Hepatocyte (in vitro differentiated cells): ENCODE results near the gene TASOR2. TPM values are rescaled to one million over a fixed set of nuclear protein-coding genes. Genes with fewer than 3 reads are reported as not detected.

ENCODE experiments used
- DNase-seq: peaks from one replicate; pipeline ENCODE4 v3.0.0-alpha.2; 2016; ENCODE audit warnings: low spot score
- H2AFZ ChIP-seq: fragments of 200-600 bp; sonication (generic); 2 replicates; pipeline ENCODE4 v1.6.0; 2016; ENCODE audit warnings: antibody characterized with exemption, mild to moderate bottlenecking
- H3K27ac ChIP-seq: fragments of 200-600 bp; sonication (generic); 2 replicates; pipeline ENCODE4 v1.5.1; 2016; ENCODE audit warnings: mild to moderate bottlenecking
- H3K27me3 ChIP-seq: fragments of 200-600 bp; sonication (generic); 2 replicates; pipeline ENCODE4 v1.6.1; 2016
- H3K36me3 ChIP-seq: fragments of 200-600 bp; sonication (generic); replicated peaks from 2 replicates; pipeline ENCODE4 v1.5.1; 2016; ENCODE audit warnings: low read depth; ENCODE audit not compliant: insufficient read depth
- H3K4me1 ChIP-seq: fragments of 200-600 bp; sonication (generic); 2 replicates; pipeline ENCODE4 v1.5.1; 2016; ENCODE audit warnings: mild to moderate bottlenecking, moderate library complexity; ENCODE audit not compliant: insufficient read depth
- H3K4me2 ChIP-seq: fragments of 200-600 bp; sonication (generic); 2 replicates; pipeline ENCODE4 v1.6.0; 2016
- H3K4me3 ChIP-seq: fragments of 200-600 bp; sonication (generic); 2 replicates; pipeline ENCODE4 v1.5.1; 2016; ENCODE audit warnings: mild to moderate bottlenecking
- H3K79me2 ChIP-seq: fragments of 200-600 bp; sonication (generic); 2 replicates; pipeline ENCODE4 v1.6.0; 2017; ENCODE audit warnings: mild to moderate bottlenecking
- H3K9me2 ChIP-seq: fragments of 200-600 bp; sonication (generic); replicated peaks from 2 replicates; pipeline ENCODE4 v1.6.0; 2017; ENCODE audit warnings: mild to moderate bottlenecking; ENCODE audit not compliant: insufficient read depth
- H3K9me3 ChIP-seq: fragments of 200-600 bp; sonication (generic); 2 replicates; pipeline ENCODE4 v1.5.1; 2016; ENCODE audit warnings: low read depth, mild to moderate bottlenecking
- H4K20me1 ChIP-seq: fragments of 200-600 bp; sonication (generic); 2 replicates; pipeline ENCODE4 v1.6.0; 2016; ENCODE audit warnings: mild to moderate bottlenecking; ENCODE audit not compliant: insufficient read depth, poor library complexity, severe bottlenecking
- EZH2 ChIP-seq: fragments of 200-600 bp; sonication (generic); IDR thresholded peaks from 2 replicates; pipeline ENCODE4 v1.6.1; 2016; ENCODE audit warnings: antibody characterized with exemption, mild to moderate bottlenecking, borderline replicate concordance
- EZH2phosphoT487 ChIP-seq: fragments of 200-600 bp; sonication (generic); IDR thresholded peaks from one replicate; pipeline ENCODE4 v1.6.1; 2018; ENCODE audit warnings: antibody characterized with exemption, mild to moderate bottlenecking, low read depth, moderate library complexity; ENCODE audit not compliant: unreplicated experiment, severe bottlenecking
- WGBS: methylation state at CpG from one replicate; pipeline ENCODE4 v1.1.6; 2016; ENCODE audit warnings: low lambda C conversion rate; ENCODE audit errors: missing lambda C conversion rate; 5-methylcytosine and 5-hydroxymethylcytosine counted together
- polyA plus RNA-seq: library from polyadenylated mRNA; unstranded; fragments of >200 nt; fragmentation: Nextera tagmentation; extraction: Ambion mirVana; gene quantifications from 2 replicates; pipeline ENCODE4 v1.2.1, GENCODE V29; 2016
- total RNA-seq: library from RNA; depleted of rRNA; stranded (reverse); fragments of >200 nt; gene quantifications from 2 replicates; pipeline ENCODE4 v1.2.3, GENCODE V29; 2014
- TF ChIP-seq, protein P1 (sequence below): fragments of 200-600 bp; sonication (generic); IDR thresholded peaks from 2 replicates; pipeline ENCODE4 v1.5.1; 2016; ENCODE audit warnings: antibody characterized with exemption, mild to moderate bottlenecking; ENCODE audit not compliant: poor library complexity

Gene TASOR2
- total and polyA plus RNA-seq, 2 experiments from 2014 or later, result 13.5 to 38.4 TPM

DNA sequence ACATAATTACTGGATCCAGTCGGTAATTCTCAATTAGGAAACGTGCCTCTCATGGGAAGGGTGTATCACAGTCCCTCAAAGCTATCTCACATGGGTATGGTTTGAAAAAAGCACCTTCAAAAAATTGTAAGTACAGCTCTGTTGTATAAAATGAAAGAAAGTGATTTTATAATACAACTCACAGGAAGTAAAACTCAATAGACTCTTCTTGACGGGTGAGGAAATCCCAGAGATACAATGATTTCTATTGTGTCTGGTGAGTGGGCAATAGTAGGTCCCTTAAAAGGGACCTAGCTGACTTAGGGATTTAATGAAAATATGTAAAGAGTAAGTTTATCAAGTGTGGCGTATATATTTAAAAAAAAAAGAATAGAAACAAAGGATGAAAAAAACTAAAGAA lies 27.0 kb downstream of the TASOR2 start:
- no peak overlapping the region for H2AFZ ChIP-seq
- WGBS, result 86% methylated on average over 4 of the region's 4 CpGs
- H3K36me3 ChIP-seq, result no peaks in the 10 kb centered on the region
- H4K20me1 ChIP-seq, result no peaks in the 10 kb centered on the region
- H3K4me1 ChIP-seq, result no peaks in the 10 kb centered on the region
- no peak overlapping the region for H3K4me3 ChIP-seq
- no peak for DNase-seq
- H3K9me2 ChIP-seq, result no peaks in the 10 kb centered on the region
- H3K4me2 ChIP-seq, result no peak overlapping the region
- no peak overlapping the region for H3K27ac ChIP-seq
- no peaks in the 10 kb centered on the region for H3K27me3 ChIP-seq
- H3K79me2 ChIP-seq, result peaks cover 78% of the 10 kb centered on the region
- H3K9me3 ChIP-seq, result no peaks in the 10 kb centered on the region
- TF ChIP-seq EZH2phosphoT487, result no peak
- TF ChIP-seq EZH2, result no peak
- TF ChIP-seq, protein P1, sequence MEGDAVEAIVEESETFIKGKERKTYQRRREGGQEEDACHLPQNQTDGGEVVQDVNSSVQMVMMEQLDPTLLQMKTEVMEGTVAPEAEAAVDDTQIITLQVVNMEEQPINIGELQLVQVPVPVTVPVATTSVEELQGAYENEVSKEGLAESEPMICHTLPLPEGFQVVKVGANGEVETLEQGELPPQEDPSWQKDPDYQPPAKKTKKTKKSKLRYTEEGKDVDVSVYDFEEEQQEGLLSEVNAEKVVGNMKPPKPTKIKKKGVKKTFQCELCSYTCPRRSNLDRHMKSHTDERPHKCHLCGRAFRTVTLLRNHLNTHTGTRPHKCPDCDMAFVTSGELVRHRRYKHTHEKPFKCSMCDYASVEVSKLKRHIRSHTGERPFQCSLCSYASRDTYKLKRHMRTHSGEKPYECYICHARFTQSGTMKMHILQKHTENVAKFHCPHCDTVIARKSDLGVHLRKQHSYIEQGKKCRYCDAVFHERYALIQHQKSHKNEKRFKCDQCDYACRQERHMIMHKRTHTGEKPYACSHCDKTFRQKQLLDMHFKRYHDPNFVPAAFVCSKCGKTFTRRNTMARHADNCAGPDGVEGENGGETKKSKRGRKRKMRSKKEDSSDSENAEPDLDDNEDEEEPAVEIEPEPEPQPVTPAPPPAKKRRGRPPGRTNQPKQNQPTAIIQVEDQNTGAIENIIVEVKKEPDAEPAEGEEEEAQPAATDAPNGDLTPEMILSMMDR, result no peak

DNA sequence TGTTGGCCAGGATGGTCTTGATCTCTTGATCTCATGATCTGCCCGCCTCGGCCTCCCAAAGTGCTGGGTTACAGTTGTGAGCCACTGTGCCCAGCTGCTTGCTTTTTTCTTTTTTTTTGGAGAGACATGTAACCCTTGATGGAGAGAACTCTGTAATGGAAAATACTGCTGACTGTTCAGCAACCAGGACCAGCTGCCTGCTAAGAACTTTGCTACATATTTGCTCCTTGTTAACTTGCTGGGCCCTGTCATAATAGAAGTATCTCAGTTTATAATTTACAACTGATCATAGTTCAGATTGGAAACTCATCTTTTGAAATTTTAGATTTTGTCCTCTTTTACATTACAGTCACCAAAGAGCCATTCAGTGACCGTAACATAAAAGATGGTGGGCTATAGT lies 34.9 kb downstream of the TASOR2 start:
- WGBS, result 97% methylated on average over 3 of the region's 3 CpGs
- Histone ChIP-seq H3K27me3 (no peaks in the 10 kb centered on the region), H2AFZ (no peak overlapping the region), H3K36me3 (no peaks in the 10 kb centered on the region), H3K9me3 (no peaks in the 10 kb centered on the region), H3K4me1 (no peaks in the 10 kb centered on the region), H3K4me3 (no peak overlapping the region), H3K9me2 (no peaks in the 10 kb centered on the region), H4K20me1 (no peaks in the 10 kb centered on the region), H3K79me2 (peaks cover 24% of the 10 kb centered on the region), H3K27ac (no peak overlapping the region), H3K4me2 (no peak overlapping the region)
- TF ChIP-seq EZH2, result no peak
- TF ChIP-seq EZH2phosphoT487, result no peak
- TF ChIP-seq, protein P1, result no peak
- DNase-seq, result no peak

DNA sequence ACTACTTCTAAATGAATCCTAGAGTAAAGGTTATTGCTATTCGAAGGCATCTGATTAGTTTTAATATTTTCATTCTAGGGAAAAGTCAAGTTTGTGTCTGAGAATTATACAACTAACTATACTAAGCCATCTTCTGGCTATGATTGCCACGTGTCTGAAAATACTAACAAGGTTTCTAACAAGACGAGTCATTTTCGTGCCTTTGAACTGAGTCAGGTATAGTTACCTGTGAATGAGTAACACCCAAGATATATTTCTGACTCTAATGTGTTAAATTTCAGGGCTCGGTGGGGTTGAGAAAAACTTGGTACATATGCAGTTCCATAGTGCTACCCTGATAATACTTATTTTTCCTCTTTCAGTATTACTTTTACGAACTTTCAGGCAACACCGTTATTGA lies 35.5 kb downstream of the TASOR2 start:
- no peaks in the 10 kb centered on the region for H3K9me2 ChIP-seq
- H3K4me2 ChIP-seq, result no peak overlapping the region
- no peak overlapping the region for H2AFZ ChIP-seq
- TF ChIP-seq, protein P1, result no peak
- TF ChIP-seq EZH2phosphoT487 (no peak), EZH2 (no peak)
- H3K27me3 ChIP-seq, result no peaks in the 10 kb centered on the region
- H3K36me3 ChIP-seq, result no peaks in the 10 kb centered on the region
- 92% methylated on average over 7 of the region's 7 CpGs for WGBS
- H3K27ac ChIP-seq, result no peak overlapping the region
- H3K79me2 ChIP-seq, result peaks cover 21% of the 10 kb centered on the region
- no peaks in the 10 kb centered on the region for H3K9me3 ChIP-seq
- no peak overlapping the region for H3K4me3 ChIP-seq
- no peak for DNase-seq
- H4K20me1 ChIP-seq, result no peaks in the 10 kb centered on the region
- no peaks in the 10 kb centered on the region for H3K4me1 ChIP-seq

DNA sequence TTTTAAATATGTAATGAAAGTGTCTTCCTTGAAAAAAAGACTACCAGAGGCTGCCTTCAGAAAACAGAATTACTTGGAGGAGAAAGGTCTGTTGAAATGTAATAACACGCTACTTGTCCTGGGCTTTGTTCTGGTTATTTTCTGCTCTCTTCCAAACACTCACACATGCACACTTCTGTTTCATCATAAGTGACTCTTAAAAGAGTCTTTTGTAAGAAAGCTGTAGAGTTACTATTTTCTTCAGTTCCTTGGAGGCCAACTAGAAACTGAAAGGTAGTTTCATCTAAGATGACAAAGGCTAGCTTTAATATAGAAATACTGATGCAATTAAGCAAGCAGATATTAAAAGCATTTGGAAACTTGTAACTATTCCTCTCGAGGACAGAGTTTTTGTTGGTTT lies 39.1 kb downstream of the TASOR2 start:
- H3K36me3 ChIP-seq, result no peaks in the 10 kb centered on the region
- WGBS, result 86% methylated on average over 2 of the region's 2 CpGs
- H3K4me2 ChIP-seq, result no peak overlapping the region
- no peak overlapping the region for H2AFZ ChIP-seq
- no peak overlapping the region for H3K27ac ChIP-seq
- H4K20me1 ChIP-seq, result no peaks in the 10 kb centered on the region
- no peak for DNase-seq
- no peaks in the 10 kb centered on the region for H3K9me2 ChIP-seq
- no peaks in the 10 kb centered on the region for H3K27me3 ChIP-seq
- no peaks in the 10 kb centered on the region for H3K4me1 ChIP-seq
- TF ChIP-seq, protein P1, result no peak
- TF ChIP-seq EZH2phosphoT487, result no peak
- no peak for TF ChIP-seq EZH2
- no peaks in the 10 kb centered on the region for H3K9me3 ChIP-seq
- H3K79me2 ChIP-seq, result peaks cover 5% of the 10 kb centered on the region
- no peak overlapping the region for H3K4me3 ChIP-seq
